Neural cell (in vitro differentiated cells): ENCODE measurements around the gene FSCN2. TPM values are rescaled to one million over a fixed set of nuclear protein-coding genes. Genes with fewer than 3 reads are reported as not detected.

ENCODE experiments used
- H2AFZ ChIP-seq: fragments of 200-600, 300-800 bp; sonication (generic), shearing (Covaris generic); 2 replicates; pipeline ENCODE4 v1.6.0; 2014; ENCODE audit warnings: low read depth, mild to moderate bottlenecking, antibody characterized with exemption, low read length, moderate library complexity
- H3F3A ChIP-seq: fragments of 200-600 bp; shearing (Covaris generic); 2 replicates; pipeline ENCODE4 v1.6.1; 2016; ENCODE audit warnings: mild to moderate bottlenecking, moderate library complexity, mixed read lengths, antibody characterized with exemption, low read length; ENCODE audit not compliant: insufficient read depth, poor library complexity, severe bottlenecking
- H3K27ac ChIP-seq: fragments of 200-600, 300-800 bp; sonication (generic), shearing (Covaris generic); 2 replicates; pipeline ENCODE4 v1.5.1; 2014; ENCODE audit warnings: mild to moderate bottlenecking, low read length, moderate library complexity
- H3K27me3 ChIP-seq: fragments of 300-800, 200-600 bp; sonication (generic), shearing (Covaris generic); 2 replicates; pipeline ENCODE4 v1.6.0; 2014; ENCODE audit warnings: mild to moderate bottlenecking, low read depth, low read length, moderate library complexity; ENCODE audit not compliant: insufficient read depth
- H3K36me3 ChIP-seq: fragments of 300-800, 200-600 bp; sonication (generic), shearing (Covaris generic); 2 replicates; pipeline ENCODE4 v1.5.1; 2014; ENCODE audit warnings: mild to moderate bottlenecking, antibody characterized with exemption, low read length, moderate library complexity; ENCODE audit not compliant: insufficient read depth
- H3K4me2 ChIP-seq: fragments of 300-800, 200-600 bp; sonication (generic), shearing (Covaris generic); 2 replicates; pipeline ENCODE4 v1.6.0; 2014; ENCODE audit warnings: mild to moderate bottlenecking, low read length
- H3K4me3 ChIP-seq: fragments of 300-800, 200-600 bp; sonication (generic), shearing (Covaris generic); 2 replicates; pipeline ENCODE4 v1.5.1; 2014; ENCODE audit warnings: mild to moderate bottlenecking, low read length, moderate library complexity
- H3K79me2 ChIP-seq: fragments of 200-600 bp; shearing (Covaris generic); replicated peaks from 2 replicates; pipeline ENCODE4 v1.6.0; 2014; ENCODE audit warnings: mild to moderate bottlenecking, low read length, moderate library complexity; ENCODE audit not compliant: insufficient read depth
- H3K9ac ChIP-seq: fragments of 300-800, 200-600 bp; sonication (generic), shearing (Covaris generic); 2 replicates; pipeline ENCODE4 v1.6.1; 2016; ENCODE audit warnings: mild to moderate bottlenecking, low read length, mixed read lengths
- H3K9me2 ChIP-seq: fragments of 200-600 bp; shearing (Covaris generic); 2 replicates; pipeline ENCODE4 v1.6.1; 2016; ENCODE audit warnings: mild to moderate bottlenecking, low read length, mixed read lengths; ENCODE audit not compliant: insufficient read depth
- H3K9me3 ChIP-seq: fragments of 200-600, 300-800 bp; sonication (generic), shearing (Covaris generic); 2 replicates; pipeline ENCODE4 v1.6.1; 2016; ENCODE audit warnings: mild to moderate bottlenecking, mixed run types, low read length, moderate library complexity, mixed read lengths
- H4K20me1 ChIP-seq: fragments of 200-600 bp; shearing (Covaris generic); 2 replicates; pipeline ENCODE4 v1.6.1; 2016; ENCODE audit warnings: mild to moderate bottlenecking, mixed run types; ENCODE audit not compliant: insufficient read depth
- EP300 ChIP-seq: fragments of 450-650 bp; conservative IDR thresholded peaks from 2 replicates; pipeline ENCODE4 v1.6.1; 2014; ENCODE audit warnings: antibody characterized with exemption, mild to moderate bottlenecking, moderate library complexity; ENCODE audit not compliant: poor library complexity, severe bottlenecking
- EZH2 ChIP-seq: fragments of 200-600, 300-800 bp; shearing (Covaris generic), sonication (generic); IDR thresholded peaks from 2 replicates; pipeline ENCODE4 v1.6.1; 2014; ENCODE audit warnings: antibody characterized with exemption, low read length, borderline replicate concordance, mild to moderate bottlenecking; ENCODE audit not compliant: insufficient read depth, poor library complexity, severe bottlenecking
- MXI1 ChIP-seq: fragments of 450-650 bp; conservative IDR thresholded peaks from 2 replicates; pipeline ENCODE4 v1.6.1; 2014; ENCODE audit warnings: antibody characterized with exemption, mild to moderate bottlenecking; ENCODE audit not compliant: poor library complexity, severe bottlenecking
- POLR2AphosphoS5 ChIP-seq: IDR thresholded peaks from 2 replicates; pipeline ENCODE4 v1.6.1; 2012
- RAD21 ChIP-seq: fragments of 450-650 bp; conservative IDR thresholded peaks from 2 replicates; pipeline ENCODE4 v1.6.1; 2014; ENCODE audit warnings: antibody characterized with exemption, mild to moderate bottlenecking, moderate library complexity
- SMC3 ChIP-seq: fragments of 450-650 bp; conservative IDR thresholded peaks from 2 replicates; pipeline ENCODE4 v1.6.1; 2014; ENCODE audit warnings: antibody characterized with exemption, mild to moderate bottlenecking, moderate library complexity; ENCODE audit not compliant: poor library complexity
- TAF1 ChIP-seq: IDR thresholded peaks from 2 replicates; pipeline ENCODE4 v1.6.1; 2012; ENCODE audit warnings: low read depth
- polyA plus RNA-seq: library from polyadenylated mRNA; depleted of rRNA; stranded (reverse); fragments of >200 nt; gene quantifications from 2 replicates; pipeline ENCODE4 v1.2.3, GENCODE V29; 2014
- TF ChIP-seq, protein P1 (sequence below): fragments of 450-650 bp; IDR thresholded peaks from 2 replicates; pipeline ENCODE4 v1.5.1; 2014; ENCODE audit warnings: antibody characterized with exemption, mild to moderate bottlenecking, moderate library complexity; ENCODE audit not compliant: poor library complexity, severe bottlenecking
- TF ChIP-seq, protein P2 (sequence below): IDR thresholded peaks from 2 replicates; pipeline ENCODE4 v1.6.1; 2012; ENCODE audit warnings: borderline replicate concordance

The FSCN2 gene
- polyA plus RNA-seq, 1 donor from 2014 or later: 4.8 TPM

DNA sequence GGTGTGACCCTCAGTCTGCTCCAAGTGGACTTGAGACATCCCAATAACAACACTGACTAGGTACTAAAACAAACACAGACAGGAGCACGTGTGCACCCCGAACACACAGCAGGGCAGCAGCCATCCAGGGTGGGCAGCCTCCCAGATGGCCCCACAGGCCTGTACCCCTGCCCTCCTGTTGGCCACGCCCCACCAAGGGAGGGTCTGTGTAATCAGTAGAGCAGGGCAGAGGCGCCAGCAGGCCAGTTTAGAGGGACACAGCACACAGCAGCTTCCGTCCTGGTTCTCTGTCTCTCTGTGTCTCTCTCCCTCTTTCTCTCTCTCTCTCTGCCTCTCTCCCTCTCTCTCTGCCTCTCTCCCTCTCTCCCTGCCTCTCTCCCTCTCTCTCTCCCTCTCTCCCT, 37.0 kb upstream of the FSCN2 start:
- Histone ChIP-seq H2AFZ (no peak overlapping the region), H3K27ac (no peak overlapping the region), H3K9me3 (no peaks in the 10 kb centered on the region), H4K20me1 (no peaks in the 10 kb centered on the region), H3K4me3 (no peak overlapping the region), H3F3A (no peaks in the 10 kb centered on the region), H3K9ac (no peak overlapping the region), H3K27me3 (no peaks in the 10 kb centered on the region), H3K79me2 (peaks cover 14% of the 10 kb centered on the region), H3K36me3 (no peaks in the 10 kb centered on the region), H3K9me2 (no peaks in the 10 kb centered on the region), H3K4me2 (no peak overlapping the region)
- no peak for TF ChIP-seq TAF1
- TF ChIP-seq, protein P1, sequence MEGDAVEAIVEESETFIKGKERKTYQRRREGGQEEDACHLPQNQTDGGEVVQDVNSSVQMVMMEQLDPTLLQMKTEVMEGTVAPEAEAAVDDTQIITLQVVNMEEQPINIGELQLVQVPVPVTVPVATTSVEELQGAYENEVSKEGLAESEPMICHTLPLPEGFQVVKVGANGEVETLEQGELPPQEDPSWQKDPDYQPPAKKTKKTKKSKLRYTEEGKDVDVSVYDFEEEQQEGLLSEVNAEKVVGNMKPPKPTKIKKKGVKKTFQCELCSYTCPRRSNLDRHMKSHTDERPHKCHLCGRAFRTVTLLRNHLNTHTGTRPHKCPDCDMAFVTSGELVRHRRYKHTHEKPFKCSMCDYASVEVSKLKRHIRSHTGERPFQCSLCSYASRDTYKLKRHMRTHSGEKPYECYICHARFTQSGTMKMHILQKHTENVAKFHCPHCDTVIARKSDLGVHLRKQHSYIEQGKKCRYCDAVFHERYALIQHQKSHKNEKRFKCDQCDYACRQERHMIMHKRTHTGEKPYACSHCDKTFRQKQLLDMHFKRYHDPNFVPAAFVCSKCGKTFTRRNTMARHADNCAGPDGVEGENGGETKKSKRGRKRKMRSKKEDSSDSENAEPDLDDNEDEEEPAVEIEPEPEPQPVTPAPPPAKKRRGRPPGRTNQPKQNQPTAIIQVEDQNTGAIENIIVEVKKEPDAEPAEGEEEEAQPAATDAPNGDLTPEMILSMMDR: no peak
- TF ChIP-seq EZH2: no peak
- TF ChIP-seq MXI1: no peak

DNA sequence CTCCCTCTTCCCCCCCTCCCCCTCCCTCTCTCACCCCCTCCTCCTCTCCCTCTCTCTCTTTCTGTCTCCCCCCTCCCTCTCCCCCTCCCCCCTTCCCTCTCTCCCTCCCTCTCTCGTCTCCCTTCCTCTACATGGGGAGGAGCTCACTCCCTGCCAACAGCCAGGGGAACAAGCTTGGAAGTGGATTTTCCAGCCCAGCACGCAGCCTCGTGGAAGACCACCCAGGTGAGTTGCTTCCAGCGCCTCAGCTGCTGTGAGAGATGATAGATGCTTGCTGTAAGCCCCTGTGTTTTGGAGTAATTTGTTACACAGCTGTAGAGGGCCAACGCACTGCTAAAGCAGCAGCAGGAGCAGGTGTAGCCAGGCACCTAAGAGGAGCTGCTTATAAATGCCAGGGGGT, 36.4 kb upstream of the FSCN2 start:
- H3K9me3 ChIP-seq: no peaks in the 10 kb centered on the region
- H3K79me2 ChIP-seq: peaks cover 14% of the 10 kb centered on the region
- no peaks in the 10 kb centered on the region for H3K27me3 ChIP-seq
- H2AFZ ChIP-seq: no peak overlapping the region
- H3K9ac ChIP-seq: no peak overlapping the region
- TF ChIP-seq, protein P1: no peak
- TF ChIP-seq MXI1 (no peak), EZH2 (no peak), EP300 (no peak), POLR2AphosphoS5 (no peak), RAD21 (no peak), TAF1 (no peak), SMC3 (no peak)
- TF ChIP-seq, protein P2, sequence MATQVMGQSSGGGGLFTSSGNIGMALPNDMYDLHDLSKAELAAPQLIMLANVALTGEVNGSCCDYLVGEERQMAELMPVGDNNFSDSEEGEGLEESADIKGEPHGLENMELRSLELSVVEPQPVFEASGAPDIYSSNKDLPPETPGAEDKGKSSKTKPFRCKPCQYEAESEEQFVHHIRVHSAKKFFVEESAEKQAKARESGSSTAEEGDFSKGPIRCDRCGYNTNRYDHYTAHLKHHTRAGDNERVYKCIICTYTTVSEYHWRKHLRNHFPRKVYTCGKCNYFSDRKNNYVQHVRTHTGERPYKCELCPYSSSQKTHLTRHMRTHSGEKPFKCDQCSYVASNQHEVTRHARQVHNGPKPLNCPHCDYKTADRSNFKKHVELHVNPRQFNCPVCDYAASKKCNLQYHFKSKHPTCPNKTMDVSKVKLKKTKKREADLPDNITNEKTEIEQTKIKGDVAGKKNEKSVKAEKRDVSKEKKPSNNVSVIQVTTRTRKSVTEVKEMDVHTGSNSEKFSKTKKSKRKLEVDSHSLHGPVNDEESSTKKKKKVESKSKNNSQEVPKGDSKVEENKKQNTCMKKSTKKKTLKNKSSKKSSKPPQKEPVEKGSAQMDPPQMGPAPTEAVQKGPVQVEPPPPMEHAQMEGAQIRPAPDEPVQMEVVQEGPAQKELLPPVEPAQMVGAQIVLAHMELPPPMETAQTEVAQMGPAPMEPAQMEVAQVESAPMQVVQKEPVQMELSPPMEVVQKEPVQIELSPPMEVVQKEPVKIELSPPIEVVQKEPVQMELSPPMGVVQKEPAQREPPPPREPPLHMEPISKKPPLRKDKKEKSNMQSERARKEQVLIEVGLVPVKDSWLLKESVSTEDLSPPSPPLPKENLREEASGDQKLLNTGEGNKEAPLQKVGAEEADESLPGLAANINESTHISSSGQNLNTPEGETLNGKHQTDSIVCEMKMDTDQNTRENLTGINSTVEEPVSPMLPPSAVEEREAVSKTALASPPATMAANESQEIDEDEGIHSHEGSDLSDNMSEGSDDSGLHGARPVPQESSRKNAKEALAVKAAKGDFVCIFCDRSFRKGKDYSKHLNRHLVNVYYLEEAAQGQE: no peak
- H3K9me2 ChIP-seq: no peaks in the 10 kb centered on the region
- H4K20me1 ChIP-seq: no peaks in the 10 kb centered on the region
- H3K4me3 ChIP-seq: no peak overlapping the region
- H3K36me3 ChIP-seq: no peaks in the 10 kb centered on the region
- H3K27ac ChIP-seq: no peak overlapping the region
- H3K4me2 ChIP-seq: no peak overlapping the region
- H3F3A ChIP-seq: no peaks in the 10 kb centered on the region
